DOHH2 (cell line): Measurements from ENCODE around the gene TSHZ1.

Source experiments
- CTCF ChIP-seq: fragments of 200-600 bp; sonication (generic); IDR thresholded peaks from one replicate; pipeline ENCODE4 v1.5.1; 2014; ENCODE audit warnings: antibody characterized with exemption, mild to moderate bottlenecking, low read depth, low read length; ENCODE audit not compliant: poor library complexity, severe bottlenecking
- EZH2phosphoT487 ChIP-seq: fragments of 200-600 bp; sonication (generic); IDR thresholded peaks from 2 replicates; pipeline ENCODE4 v1.6.1; 2017; ENCODE audit warnings: borderline replicate concordance, mild to moderate bottlenecking, antibody characterized with exemption, low read length, moderate library complexity, mixed read lengths

GRCh38 chr18:75183524-75183923 is 27.1 kb upstream of the TSHZ1 start:
- TF ChIP-seq CTCF (no peak), EZH2phosphoT487 (no peak)
